GM18909 (cell line): Measurements from ENCODE around the gene TENT5A.
"Not testable (repeated sequence)": the region's sequence is repeated elsewhere in the genome, so short reads cannot be mapped to it uniquely, and the experiment has no call there.

Experiments used
- ATAC-seq: cut with Tn5 transposase; IDR thresholded peaks from one replicate; pipeline ENCODE4 v1.9.1; 2021; ENCODE audit warnings: mild to moderate bottlenecking; ENCODE audit not compliant: unreplicated experiment, poor library complexity

TENT5A gene

DNA sequence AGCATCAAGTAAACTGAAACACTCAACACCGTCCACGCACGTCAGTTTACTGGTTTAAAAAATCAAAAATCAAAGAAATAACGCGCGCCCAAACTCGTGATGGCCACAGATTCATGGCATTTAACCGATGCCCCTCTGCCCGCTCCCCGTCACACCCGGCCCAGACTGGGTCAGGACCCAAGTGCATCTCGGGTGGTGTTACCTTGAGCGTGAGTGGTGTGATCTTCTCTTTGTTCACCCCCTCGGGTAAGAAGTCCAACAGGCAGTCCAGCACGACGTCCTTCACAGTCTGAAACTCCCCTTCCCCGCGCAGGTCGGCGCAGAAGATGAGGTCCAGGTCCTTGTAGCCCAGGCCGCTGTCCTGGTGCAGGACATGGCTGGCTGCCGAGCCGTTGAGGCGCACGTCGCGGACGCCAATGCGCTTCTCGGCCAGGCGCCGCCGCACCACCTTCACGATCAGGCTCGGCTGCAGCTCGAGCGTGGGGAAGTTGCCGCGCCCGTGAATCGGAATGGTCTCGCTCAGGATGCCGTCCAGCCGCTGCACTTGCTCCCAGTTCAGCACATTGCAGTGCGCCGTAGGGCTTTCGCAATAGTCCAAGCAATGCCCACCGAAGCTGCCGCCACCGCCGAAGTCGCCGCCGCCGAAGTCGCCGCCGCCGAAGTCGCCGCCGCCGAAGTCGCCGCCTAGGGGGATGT, 945 bp downstream of the TENT5A start:
- no peak for ATAC-seq

- ATAC-seq: no peak
These were observed 1.6 kb downstream of the TENT5A start for GRCh38 chr6:81750681-81751387.

DNA sequence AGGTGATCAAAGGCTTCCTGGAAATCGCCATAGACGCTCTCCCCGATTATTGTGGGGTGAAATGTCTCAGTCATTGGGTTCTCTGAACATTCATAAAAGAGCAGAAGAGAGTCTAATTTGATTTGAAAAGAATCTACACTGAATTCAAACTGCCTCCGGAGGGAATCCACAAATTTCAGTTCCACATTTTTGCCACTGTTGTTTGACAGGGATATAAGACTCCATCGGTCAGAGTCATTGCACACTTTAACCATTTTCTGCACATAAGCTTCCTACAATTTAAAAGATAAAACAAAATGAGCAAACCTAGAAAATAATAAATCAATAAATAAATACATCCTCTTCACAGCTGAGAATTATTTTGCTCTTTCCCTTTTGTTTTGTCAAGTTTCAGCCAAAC, 2.3 kb downstream of the TENT5A start:
- ATAC-seq: no peak

DNA sequence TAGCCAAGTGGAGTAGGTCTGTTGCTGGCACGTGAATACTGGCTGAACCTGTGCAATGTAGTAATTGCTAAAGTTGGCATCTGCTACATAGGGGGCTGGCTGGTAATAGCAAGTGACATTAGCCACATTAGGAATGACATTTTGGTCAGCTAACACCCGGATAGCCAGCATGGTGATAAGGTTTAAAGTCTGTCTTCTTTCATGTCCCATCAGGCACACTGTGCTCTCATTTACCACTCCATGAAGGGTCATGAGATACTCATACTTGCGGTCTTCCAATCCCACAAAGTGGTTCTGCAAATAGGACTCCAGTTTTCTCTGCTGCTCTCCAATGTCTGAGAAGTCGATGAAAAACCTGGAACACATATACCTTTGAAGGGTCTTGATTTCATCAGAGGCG, 2.8 kb downstream of the TENT5A start:
- ATAC-seq: no peak

- no peak for ATAC-seq
These were observed 3.5 kb downstream of the TENT5A start for GRCh38 chr6:81748994-81749393.

DNA sequence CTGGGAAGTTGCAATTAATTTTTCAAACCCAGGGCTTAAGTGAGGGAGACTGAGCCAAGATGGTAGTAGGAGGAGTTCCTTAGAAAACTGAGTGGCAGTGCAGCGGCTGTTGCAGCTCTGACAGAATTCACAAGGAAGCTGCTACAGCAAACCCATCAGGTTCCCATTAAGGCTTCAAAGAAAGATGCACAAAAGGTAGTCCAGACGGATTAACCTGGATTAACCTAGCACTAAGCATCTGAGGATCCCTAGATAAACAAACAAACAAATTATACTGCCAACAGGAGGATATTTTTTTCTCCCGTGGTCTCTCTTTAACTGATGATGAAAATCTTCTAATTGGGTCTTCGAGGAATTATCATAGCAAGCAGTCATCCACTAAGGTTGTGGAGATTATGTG, 5.2 kb downstream of the TENT5A start:
- no peak for ATAC-seq

DNA sequence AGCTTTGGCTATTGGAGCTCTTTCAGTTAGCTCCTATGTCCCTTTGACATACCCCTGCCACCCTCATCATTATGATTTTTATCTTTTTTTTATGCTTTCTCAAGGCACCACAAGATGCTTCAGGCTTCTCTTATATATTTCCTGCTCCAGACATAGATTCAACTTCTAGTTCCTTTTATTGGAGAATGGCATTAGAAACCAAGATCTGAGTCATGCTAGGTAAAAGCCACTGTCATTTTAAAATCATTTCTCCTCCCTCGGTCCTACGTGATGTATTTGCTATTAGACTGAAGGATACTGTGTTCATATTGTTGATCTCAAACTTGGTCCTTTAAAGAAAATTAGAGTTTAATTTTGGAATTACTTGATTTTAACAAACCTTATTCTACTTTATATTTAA, 8.3 kb downstream of the TENT5A start:
- ATAC-seq: no peak

- no peak for ATAC-seq
These were observed 8.8 kb downstream of the TENT5A start for GRCh38 chr6:81743649-81744048.

DNA sequence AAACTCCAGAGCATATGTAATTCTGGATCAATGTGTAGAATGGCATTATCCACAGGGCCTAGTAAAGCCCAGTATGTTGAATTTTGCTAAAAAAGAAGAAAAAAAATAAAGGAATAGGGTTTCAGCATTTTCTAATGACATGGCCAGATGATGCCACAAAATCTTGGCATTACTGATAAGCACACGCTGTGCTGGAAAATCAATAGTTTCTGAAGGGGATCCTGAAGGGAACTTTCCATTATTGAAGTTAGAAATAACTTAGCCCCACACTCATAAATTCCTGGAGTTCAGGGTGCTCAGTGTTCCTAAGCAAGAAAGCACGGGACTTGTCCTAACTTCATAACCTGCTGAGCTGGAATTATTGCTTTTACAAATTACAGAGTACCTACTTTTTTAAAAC, 10.8 kb downstream of the TENT5A start:
- ATAC-seq: no peak

DNA sequence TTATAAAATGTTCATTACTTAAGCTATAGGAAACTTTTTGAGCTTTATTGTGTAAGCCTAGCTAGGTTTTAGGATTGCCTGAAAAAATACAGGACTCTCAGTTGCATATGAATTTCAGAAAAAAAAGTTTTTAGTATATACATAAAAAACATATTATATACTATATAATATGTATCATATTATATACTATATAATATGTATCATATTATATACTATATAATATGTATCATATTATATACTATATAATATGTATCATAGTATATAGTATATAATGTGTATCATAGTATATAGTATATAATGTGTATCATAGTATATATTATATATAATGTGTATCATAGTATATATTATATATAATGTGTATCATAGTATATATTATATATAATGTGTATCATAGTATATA, 11.9 kb downstream of the TENT5A start:
- ATAC-seq: not testable (repeated sequence)

- no peak for ATAC-seq
These were observed 13.0 kb downstream of the TENT5A start for GRCh38 chr6:81739230-81740195.

DNA sequence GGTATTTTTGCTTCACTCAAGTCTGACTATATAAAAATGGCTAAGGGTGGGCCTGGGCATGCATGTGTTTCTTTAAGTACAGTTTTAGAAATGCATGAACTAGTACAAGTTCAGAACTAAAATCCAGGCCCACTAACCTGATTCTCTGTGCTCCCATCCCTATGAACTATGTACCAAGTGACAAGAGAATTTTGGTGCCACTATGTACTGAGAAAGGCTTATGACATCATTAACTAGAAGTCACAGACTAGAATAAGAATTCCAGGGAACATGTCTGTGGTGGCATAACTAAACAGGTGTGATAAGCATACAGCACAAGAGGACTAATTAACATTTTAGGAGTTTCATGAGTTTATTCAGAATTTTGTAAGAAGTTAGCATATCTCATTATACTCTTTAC, 16.1 kb downstream of the TENT5A start:
- no peak for ATAC-seq

DNA sequence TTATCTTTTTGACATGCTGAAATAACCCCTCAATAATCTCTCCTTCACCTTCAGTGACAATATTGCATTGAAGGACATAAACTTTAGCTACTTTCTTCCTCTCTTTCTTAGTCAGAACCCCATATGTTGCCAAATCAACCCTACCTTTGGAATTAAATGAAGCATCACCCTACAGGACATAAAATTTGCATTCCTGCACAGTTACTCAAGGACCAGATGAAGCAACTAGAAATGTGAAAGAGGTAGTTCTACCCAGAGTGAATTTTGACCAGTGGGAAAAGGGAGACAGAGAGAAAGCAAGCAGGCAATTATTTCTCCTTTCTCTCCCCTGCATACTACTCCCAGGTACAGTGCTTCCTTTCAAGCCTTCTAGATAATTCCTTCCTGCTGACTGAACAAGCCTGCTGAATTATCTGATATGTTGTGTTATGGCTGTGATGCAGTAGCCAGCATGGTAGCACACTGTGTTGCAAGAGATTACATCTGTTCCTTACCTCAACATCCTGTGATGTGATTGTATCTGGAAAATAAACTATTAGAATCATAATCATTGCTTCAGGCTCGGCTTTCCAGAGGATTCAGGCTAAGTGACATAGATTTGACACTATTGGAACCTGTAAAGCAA, 16.6 kb downstream of the TENT5A start:
- ATAC-seq: no peak

DNA sequence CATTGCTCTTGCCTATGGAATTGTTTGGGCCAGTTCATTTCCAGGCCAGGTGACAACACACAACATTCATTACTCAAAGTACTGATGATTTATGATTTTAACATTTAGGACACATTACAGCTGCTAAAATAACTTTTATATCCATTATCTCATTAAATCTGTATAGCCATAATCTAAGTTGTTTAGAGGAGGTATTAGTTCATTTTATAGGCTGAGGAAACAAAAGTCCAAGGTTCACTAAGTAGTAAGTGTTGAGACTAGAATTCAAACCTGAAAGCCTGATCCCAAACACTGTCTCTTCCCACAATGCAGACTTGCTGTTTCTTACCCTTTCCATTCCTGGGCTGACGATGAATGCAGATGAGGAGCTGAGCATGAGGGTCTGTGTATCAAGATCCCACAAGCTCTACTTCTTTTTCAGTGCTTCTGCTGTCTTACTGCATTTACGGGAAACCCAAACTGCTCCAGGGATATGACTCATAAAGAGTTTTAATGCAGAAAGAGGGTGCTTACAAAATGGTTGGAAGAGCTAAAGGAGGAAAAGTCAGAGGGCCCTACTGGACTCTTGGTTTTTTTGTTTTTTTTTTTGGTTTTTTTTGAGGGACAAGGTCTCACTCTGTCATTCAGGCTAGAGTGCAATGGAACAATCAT, 17.9 kb downstream of the TENT5A start:
- no peak for ATAC-seq

DNA sequence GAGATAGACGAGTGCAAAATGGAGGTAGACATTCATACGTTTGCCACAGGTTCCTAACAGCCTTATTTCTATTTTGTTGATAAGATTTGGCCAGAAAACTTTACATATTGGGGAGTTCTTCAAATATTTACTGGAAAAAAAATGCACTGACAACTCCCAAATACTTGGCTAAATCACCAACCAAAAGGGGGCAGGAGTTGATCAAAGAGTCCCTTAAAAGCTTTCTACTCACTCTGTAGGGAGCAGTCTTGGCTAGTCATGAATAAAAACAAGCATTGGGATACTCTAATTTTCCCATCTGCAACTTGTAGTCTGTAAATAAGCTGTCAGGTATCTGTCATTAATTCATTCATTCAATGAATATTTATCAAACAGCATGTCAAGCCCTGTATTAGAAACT, 18.4 kb downstream of the TENT5A start:
- ATAC-seq: no peak

DNA sequence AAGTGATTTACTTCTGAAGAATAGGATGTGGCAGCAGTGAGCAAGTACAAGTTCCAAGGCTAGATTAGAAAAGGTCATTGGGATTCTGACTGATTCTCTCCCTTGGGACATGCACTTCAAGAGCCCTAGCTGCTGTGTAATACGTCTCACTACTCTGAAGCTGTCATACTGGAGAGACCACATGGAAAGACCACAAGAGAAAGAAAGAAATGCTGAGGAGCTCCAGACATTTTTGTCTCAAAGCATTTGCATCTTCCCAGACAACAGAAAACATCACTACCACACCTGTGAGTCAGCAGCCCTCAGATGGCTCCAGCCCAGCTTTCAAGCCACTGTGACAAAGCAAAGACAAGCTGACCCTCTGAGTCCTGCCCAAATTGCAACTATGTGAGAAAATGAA, 20.7 kb downstream of the TENT5A start:
- no peak for ATAC-seq

- no peak for ATAC-seq
These were observed 24.5 kb downstream of the TENT5A start for GRCh38 chr6:81727876-81728517.

DNA sequence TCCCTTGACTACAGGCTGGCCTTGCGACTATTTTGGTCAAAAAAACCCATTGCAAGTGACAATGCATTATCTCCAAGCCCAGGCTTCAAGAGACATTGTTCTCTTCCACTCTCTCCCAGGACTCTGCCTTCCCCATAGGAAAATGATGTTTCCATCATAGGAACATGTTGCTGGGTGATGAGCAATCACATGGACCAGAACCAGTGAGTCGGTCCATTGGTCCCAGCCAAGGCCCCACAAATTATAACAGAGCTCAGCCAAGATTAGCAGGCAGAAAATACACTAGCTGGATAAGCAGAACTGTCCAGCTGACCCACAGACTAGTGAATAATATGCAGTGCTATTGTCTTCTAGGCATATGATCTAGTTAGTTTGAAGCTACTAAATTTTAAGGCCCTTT, 27.4 kb downstream of the TENT5A start:
- ATAC-seq: no peak

- no peak for ATAC-seq
These were observed 29.8 kb downstream of the TENT5A start for GRCh38 chr6:81722506-81723223.
